CD4-positive, alpha-beta T cell treated with Interleukin-12 subunit alpha and Interleukin-12 subunit beta, for 1 hour (primary cell): ENCODE results near the gene SELENOV.
A peak's percentile ranks its signal among the peaks of the same experiment; 100 is the strongest.
"Not testable (repeated sequence)": the region's sequence is repeated elsewhere in the genome, so short reads cannot be mapped to it uniquely, and the experiment has no call there.

Experiments
- DNase-seq: peaks from one replicate; pipeline ENCODE4 v3.0.0-alpha.2; 2020

Gene SELENOV, protein sequence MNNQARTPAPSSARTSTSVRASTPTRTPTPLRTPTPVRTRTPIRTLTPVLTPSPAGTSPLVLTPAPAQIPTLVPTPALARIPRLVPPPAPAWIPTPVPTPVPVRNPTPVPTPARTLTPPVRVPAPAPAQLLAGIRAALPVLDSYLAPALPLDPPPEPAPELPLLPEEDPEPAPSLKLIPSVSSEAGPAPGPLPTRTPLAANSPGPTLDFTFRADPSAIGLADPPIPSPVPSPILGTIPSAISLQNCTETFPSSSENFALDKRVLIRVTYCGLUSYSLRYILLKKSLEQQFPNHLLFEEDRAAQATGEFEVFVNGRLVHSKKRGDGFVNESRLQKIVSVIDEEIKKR

GRCh38 chr19:39514840-39515550, at the start of gene SELENOV:
Gene SELENOV, plus strand, starts transcription at chr19:39515139. Its CDS starts 74 bp downstream, at chr19:39515213.
- DNase-seq = peak; percentile 15

DNA sequence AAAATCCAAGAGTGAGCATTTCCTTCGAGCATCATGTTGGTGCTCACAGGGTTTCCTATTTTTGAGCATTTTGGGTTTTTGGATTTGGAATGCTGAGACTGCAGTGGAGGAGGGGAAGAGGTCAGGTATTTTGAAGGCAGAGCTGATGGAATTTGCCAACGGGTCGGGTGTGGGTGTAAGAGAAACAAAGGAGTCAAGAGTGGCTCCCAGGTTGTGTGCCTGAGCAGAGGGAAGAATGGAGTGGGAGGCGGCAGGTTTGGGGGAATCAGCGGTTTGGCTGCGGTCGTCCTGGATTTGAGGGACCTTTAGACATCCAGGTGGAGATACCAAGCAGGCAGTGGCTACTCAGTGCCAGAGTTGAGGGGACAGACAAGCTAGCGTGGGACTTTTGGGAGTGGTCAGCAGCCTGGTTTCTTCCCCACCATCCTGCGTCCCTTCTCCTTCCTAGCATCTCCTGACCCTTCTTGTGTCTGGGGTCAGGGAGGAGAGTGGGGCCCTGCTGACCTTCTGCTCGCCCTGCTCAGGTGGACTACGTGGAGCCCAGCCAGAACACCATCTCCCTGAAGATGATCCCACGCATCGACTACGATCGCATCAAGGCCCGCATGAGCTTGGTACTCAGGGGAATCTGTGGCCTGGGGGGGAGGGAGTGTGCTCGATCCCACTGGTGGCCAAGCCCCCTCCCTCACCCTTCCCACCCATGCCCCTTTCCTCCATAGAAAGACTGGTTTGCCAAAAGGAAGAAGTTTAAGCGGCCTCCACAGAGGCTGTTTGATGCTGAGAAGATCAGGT, 48.8 kb upstream of the SELENOV start:
- no peak for DNase-seq

DNA sequence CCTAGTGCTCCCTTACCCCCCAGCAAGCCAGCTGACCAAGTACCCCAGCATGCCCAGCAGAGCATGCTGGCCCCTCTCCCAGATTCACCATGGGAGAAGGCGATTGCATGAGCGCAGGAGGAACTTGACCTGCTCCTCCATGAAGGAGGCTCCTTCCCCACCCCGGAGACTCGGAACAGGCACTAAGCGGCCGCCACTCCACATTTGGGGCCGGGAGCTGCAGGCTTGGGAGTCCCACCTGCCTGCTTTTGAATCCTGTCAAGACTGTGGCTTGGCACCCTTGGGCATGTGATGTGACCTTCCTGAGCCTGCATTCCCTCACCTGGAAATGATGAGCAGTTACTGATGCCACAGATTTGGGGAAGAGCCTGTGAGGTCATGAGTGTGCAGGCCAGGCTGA, 47.0 kb upstream of the SELENOV start:
- no peak for DNase-seq

GRCh38 chr19:39469036-39469435, 45.9 kb upstream of the SELENOV start:
- no peak for DNase-seq

DNA sequence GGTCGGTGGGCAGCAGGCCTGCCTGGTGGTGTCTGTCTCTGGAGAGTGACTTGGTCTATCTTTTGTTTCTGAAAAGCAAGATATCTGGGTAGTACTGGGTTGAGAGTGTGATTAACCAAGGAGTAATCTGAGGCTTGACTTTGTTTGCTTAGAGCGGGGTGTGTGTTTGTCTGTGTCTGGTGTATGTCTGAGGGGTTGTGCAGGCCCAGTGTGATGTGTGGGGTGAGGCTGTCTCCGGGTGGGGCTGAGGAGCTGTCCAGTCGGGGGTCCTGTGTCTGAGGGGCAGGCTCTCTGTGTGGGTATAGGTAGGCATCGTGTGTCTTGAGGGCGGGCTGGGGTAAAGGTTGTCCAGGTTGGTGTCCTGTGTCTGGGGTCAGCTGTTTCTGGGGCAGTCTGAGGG, 45.4 kb upstream of the SELENOV start:
- no peak for DNase-seq

DNA sequence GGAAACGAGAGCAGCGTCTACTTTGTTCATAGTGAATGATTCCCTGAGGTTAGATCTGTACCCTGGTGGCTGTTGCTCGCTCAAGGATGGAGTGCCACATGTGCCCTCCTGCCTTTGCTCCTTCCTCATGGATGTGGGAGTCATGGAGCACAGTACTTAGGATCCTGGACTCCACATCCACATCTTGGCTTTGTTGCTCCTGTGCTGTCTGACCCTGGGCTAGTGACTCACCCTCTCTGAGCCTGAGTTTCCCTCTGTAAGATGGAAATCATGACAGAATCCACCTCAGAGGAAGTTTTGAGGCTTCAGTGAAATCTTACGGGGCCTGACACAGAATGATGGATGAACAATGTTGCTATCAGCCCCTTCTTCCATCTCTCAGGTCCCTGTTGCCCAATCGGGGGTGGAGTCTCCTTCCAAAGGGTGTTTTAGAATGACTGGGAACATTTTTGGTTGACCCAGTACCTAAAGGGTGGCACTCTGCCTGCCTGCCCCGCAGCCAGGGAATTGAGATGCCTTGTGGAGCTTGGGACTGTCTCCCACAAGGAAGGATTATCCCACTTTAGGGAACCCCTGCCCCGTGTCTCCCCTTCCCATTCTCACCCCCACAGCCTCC, 44.1 kb upstream of the SELENOV start:
- no peak for DNase-seq

DNA sequence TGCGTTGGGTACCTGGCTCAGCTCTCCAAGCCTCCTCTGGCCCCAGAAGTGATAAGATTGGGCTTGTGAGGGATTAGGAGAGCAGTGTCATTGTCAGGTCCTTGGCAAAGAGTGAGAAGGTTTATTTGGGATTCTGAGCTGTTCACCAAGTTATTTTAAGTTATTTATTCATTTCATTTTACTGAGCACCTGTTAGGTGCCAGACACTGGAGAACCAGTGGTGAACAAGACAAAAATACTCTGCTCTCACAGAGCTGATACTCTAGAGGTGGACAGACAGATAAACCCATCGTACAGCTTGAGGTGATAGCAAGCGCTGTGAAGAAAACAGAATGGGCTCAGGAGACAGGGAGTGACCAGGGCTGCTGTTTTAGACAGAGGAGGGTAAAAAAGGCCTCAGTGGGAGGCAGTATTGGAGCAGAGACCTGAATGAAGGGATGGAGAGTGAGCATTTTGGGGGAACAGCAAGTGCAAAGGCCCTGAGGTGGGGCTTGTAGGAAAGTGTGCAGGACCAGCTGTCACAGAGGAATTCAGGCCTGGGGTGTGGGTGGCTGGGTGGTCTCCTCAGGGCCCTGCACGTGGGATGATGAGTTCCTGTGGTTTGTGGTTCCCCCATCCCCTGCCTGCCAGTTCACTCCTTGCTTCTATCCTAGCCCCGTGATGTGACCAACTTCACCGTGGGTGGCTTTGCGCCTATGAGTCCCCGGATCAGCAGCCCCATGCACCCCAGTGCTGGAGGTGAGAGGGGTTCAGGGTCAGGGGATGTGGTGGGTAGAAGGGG, 43.0 kb upstream of the SELENOV start:
- DNase-seq = no peak

GRCh38 chr19:39472746-39473442, 42.0 kb upstream of the SELENOV start:
- no peak for DNase-seq

GRCh38 chr19:39473443-39473960, 41.4 kb upstream of the SELENOV start:
- no peak for DNase-seq

DNA sequence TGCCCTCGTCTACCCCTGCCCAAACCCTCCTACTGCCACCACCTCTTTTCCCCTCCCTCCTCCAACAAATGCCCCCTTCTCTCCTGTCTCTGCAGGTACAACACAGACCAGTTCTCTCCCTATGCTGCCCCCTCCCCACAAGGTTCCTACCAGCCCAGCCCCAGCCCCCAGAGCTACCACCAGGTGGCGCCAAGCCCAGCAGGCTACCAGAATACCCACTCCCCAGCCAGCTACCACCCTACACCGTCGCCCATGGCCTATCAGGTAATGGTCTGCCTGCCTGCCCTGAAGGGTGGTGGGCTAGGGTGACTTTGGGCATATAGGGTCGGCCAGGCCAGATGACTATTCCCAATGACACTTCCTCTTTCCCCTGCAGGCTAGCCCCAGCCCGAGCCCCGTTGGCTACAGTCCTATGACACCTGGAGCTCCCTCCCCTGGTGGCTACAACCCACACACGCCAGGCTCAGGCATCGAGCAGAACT, 40.8 kb upstream of the SELENOV start:
- peak; percentile 76 for DNase-seq

DNA sequence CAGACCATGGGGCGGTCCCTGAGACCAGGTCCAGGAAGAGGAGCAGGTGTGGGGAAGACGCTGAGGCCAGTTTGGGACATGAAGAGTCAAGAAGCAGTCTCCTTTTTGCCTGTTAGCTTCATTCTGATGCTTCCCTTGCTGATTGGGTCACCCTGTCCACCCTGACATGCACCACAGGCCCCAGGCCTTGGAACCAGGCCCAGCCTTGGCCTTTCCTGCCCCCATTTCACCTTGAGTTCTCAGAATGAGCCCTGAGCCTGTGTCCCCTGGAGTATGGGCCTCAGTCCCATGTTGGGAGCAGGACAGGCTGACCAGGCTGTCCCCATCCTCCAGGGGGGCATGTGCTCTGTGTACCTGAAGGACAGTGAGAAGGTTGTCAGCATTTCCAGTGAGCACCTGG, 39.2 kb upstream of the SELENOV start:
- no peak for DNase-seq

DNA sequence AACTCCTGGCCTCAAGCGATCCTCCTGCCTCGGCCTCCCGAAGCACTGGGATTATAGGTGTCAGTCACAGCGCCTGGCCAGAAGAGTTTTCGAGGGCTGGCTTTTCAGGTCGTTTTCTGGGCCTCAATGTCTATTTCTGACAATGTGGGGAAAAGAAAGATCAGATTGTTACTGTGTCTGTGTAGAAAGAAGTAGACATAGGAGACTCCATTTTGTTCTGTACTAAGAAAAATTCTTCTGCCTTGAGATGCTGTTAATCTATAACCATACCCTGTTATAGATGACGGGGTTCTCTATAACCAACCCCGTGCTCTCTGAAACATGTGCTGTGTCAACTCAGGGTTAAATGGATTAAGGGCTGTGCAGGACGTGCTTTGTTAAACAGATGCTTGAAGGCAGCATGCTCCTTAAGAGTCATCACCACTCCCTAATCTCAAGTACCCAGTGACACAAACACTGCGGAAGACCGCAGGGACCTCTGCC, 35.6 kb upstream of the SELENOV start:
- DNase-seq = not testable (repeated sequence)

GRCh38 chr19:39479916-39480315, 35.0 kb upstream of the SELENOV start:
- DNase-seq = no peak

- peak; percentile 97 for DNase-seq
These were observed 34.4 kb upstream of the SELENOV start, which contains the start of gene TIMM50 for GRCh38 chr19:39480337-39481228. Gene TIMM50, plus strand, starts transcription at chr19:39480838. Its CDS starts 16 bp downstream, at chr19:39480854.

GRCh38 chr19:39481229-39481545, 33.8 kb upstream of the SELENOV start:
- DNase-seq = no peak

- DNase-seq = no peak
These were observed 33.3 kb upstream of the SELENOV start for GRCh38 chr19:39481676-39482075.

DNA sequence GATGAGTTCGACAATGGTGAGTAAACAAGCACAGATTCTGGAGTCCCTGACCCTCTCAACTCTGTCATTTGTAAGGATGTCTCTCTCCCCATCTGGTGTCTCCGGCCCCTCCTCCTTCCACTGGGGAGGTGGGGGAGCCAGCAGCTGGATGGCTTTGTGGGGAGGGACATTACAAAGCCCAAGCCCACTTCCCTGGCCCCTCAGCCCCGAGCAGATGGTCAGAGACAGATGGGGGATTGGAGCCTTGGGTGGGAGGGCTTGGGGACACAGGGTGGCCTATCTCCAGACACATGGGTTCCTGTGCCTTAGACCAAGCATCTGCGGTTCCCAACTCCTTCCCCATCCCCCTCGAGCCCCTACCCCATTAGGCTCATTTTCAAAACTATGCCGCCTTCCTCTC, 31.8 kb upstream of the SELENOV start:
- no peak for DNase-seq

GRCh38 chr19:39489756-39490155, 25.2 kb upstream of the SELENOV start:
- no peak for DNase-seq

DNA sequence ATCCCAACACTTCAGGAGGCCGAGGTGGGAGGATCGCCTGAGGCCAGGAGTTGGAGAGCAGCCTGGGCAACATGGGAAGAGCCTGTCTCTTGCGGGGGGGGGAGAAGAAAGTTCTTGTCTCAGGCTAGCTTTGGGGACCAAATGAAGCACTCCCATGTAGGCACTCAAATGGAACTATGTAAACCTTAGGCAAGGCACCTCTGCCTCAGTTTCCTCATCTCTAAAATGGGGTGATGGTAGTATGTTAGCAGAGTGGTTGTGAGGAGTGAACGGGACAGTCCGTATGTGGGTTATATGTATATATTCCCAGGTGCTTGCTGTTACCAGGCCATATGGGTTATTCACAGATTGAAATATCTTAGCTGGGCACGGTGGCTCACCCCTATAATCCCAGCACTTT, 22.7 kb upstream of the SELENOV start:
- no peak for DNase-seq

- no peak for DNase-seq
These were observed 22.2 kb upstream of the SELENOV start for GRCh38 chr19:39492788-39493187.
